Superior temporal gyrus (tissue), 1 donor: Measurements from ENCODE around the gene BMF.
"Not testable (repeated sequence)": the region's sequence is repeated elsewhere in the genome, so short reads cannot be mapped to it uniquely, and the experiment has no call there.

ENCODE experiments used
- DNase-seq: peaks from one replicate; pipeline ENCODE4 v3.0.0-alpha.2; 2016; ENCODE audit errors: extremely low spot score

The BMF gene

GRCh38 chr15:40128766-40129660 lies 20.3 kb upstream of the BMF start:
- DNase-seq = no peak

DNA sequence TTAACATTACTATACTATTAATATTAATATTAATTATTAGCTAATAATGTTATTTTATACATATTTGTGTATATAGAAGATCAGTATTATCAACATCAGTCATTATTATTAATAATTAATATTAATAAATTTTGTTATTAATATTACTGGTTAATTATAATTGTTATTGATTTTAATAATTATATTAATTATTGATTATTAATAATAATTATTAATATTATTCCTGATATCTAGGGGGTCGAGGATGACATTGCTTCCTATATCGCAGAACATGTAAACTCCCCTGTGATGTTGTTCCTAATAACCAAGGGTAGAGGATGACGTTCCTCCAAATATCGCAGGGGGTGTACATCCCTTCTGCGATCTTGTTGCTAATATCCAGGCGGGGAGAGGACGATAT lies 17.3 kb upstream of the BMF start:
- DNase-seq = no peak

DNA sequence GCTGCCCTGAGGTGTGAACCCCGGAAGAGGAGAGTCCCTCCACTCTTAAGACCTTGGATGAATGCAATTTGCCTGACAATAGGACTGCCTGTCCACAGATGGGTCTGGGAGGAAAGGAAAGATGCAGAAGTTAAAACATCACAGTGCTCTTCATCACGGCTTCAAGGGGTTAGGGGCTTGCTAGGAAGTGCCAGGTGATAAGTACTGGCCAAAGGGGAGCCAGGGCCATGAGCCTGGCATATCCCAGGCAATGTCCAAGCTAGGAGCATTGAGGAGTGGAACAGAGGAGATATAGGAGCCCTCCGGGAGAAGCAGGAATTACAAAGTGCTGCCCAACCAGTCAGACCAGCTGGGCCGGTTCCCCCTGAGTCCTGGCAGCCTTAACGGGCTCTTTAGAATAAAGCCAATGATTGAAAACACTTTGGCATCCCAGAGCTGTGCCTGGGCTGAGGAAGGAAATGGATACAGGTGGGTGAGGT lies 16.2 kb upstream of the BMF start:
- DNase-seq = not testable (repeated sequence)

DNA sequence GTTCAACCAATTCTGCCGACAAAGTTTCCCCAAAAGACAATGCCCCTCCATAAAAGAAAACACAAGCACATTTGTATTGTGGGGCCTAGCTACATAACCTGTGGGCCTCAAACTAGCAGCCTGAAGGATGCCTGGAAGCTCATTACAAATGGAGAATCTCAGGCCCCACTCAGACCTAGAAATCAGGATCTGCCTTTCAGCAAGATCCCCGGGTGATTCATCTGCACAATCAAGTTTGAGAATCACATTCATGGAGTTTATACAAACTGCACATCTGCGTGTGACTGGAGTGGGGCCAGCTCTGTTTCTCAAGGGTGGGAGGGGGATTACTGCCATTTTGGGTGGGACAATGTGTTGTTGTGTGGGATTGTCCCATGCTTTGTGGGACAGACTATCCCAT lies 15.7 kb upstream of the BMF start:
- not testable (repeated sequence) for DNase-seq

DNA sequence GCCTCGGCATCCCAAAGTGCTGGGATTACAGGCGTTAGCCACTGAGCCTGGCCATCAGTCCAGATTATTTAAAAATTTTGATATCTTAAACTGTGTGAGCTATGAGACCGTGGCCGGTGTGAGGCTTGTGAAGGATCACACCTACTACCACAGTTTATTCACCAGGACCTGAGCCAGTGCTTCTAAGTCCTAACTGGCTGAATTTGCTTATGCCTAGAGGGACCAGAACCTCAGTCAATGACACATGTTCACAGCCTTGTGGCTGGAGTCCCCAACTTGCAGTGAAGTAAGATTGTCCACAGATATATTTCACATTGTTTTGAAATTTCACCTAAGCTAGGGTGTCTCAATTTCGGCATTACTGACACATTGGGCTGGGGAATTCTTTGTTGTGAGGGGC lies 15.2 kb upstream of the BMF start:
- DNase-seq = not testable (repeated sequence)

- DNase-seq = not testable (repeated sequence)
These were observed 14.3 kb upstream of the BMF start for GRCh38 chr15:40122989-40123388.

DNA sequence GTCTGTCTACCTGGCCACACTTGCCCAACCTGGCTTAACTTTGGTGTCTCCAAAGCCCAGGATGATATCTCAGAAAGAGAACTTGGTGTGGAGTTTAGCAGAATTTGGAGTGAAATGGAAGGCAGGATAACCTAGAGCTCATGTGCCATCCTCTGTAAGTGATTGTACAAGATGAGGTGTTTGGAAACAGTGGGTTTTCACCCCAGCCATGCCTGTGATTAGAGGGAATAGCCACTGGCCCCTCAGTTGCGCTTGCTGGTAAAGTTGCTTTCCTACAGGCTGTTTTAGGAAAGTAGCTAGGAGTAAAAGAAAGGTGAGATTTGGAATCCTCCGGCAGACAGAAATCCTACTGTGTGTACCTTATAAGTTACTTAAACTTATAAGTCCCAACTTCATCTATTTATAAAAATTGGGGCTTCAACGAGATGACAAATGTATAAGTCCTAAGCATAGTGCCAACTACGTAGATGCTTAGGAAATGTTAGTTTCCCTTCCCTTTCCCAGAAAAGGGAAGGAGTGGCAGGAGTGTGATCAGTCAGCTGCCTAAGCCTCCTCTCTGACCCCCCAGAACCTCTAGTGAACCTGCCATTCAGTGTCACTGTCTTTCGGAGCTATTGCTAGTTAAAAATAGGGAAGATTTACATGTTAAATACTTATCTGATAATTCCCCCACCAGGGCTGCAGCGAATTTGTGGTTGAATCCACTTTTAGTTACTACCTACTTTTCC lies 13.4 kb upstream of the BMF start:
- DNase-seq = no peak

GRCh38 chr15:40118473-40118872 lies 9.8 kb upstream of the BMF start:
- no peak for DNase-seq

- no peak for DNase-seq
These were observed 7.0 kb upstream of the BMF start for GRCh38 chr15:40115670-40116093.

- not testable (repeated sequence) for DNase-seq
These were observed 6.4 kb upstream of the BMF start for GRCh38 chr15:40115106-40115505.

DNA sequence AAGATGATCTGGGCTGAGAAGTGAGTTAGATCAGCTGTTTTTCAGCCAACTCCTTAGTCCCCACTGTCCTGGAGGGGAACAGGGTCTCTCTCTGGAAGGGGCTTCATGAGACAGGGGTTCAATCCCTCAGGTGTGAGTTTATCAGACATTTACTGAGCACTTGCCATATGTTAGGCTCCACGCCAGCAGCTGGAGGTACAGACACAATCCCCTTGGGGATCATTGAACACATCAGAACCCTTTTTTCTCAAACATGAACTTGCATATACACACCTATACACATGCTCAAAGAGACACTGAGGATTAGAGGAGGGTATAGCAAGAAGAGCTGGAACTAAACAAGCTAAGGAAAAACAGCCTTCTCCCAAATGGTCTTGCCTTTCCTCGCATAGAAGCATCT lies 5.5 kb upstream of the BMF start:
- DNase-seq = no peak

GRCh38 chr15:40112789-40113188 lies 4.1 kb upstream of the BMF start:
- DNase-seq = no peak

DNA sequence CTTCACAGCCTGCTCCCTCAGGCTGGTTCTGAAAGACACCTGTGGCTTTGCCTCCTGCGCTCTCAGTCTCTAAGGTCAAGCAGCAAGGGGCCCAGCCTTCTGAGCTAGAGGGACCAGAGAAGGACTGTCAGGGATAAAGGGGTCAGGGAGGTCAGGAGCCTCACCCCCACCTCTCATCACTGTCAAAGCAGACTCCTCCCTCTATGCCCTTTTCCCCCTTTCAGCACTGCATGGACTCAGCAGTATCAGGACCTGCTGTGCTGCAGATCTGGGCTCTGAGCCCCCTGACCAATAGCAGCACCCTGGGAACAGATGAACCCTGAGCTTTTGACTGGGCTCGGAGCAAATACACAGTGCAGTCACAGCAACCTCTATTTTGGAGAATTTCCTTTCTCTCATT lies 3.2 kb upstream of the BMF start:
- no peak for DNase-seq

DNA sequence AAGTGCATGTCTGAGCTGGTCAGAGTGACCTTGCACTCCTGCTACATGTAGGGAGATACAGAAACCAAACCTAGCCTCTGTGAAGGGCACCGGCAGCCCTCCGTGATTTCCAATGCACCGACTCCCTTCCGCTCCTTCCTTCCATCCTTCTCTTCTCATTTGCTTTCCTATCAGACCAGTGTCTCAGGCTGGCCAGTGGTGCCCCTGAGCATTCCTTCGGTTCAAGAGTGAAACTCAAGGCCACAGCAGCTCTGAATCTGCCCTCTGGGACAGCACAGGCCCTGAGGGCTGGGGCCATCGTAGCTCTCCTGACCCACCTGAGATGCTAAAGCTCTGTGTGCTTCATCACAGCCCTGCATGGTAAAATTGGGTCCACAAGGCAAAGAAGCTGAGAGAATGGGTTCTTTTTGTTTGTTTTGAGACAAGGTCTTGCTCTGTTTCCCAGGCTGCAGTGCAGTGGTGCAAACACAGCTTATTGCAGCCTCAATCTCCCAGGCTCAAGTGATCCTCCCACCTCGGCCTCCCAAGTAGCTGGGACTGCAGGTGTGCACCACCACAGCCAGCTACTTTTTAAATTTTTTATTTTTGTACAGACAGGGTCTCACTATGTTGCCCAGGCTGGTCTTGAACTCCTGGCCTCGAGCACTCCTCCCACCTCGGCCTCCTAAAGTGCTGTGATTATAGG lies 2.3 kb upstream of the BMF start:
- no peak for DNase-seq

DNA sequence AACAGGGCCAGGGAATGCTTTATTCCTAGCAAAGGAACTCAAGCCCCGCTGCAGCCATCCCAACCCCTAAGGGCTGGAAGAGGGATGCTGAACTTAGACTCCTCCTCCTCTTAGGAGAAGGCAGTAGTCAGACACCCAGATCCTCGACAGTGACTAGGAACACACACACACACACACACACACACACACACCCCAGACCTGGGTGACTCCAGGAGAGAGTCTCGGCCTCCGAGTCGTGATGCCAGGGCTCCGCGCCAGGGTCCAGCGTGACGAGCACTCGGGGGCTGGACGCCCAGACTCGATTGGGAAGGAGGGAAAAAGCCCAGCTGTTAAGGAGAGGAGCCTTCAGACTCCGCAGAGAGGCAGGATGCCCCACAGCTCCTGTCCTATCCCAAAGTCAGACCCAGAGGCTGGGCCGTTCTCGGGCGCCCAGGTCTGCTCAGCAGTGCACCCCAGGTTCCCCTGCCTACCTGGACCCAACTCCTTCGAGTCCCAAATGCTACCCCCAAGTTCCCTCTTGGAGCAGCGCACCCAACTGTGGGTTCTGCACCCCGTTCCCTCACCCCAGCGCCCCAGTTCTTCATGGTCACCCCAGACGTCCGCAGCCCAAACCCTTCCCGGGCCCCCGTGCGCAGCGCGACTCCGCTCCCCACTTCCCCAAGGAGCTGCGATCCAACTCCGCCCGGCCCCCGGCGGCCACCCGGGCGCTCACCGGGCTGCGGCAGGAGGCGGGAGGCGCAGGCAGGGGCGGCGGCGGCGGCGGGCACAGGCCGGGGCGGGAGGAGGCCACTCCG lies 421 bp downstream of the BMF start:
- no peak for DNase-seq

DNA sequence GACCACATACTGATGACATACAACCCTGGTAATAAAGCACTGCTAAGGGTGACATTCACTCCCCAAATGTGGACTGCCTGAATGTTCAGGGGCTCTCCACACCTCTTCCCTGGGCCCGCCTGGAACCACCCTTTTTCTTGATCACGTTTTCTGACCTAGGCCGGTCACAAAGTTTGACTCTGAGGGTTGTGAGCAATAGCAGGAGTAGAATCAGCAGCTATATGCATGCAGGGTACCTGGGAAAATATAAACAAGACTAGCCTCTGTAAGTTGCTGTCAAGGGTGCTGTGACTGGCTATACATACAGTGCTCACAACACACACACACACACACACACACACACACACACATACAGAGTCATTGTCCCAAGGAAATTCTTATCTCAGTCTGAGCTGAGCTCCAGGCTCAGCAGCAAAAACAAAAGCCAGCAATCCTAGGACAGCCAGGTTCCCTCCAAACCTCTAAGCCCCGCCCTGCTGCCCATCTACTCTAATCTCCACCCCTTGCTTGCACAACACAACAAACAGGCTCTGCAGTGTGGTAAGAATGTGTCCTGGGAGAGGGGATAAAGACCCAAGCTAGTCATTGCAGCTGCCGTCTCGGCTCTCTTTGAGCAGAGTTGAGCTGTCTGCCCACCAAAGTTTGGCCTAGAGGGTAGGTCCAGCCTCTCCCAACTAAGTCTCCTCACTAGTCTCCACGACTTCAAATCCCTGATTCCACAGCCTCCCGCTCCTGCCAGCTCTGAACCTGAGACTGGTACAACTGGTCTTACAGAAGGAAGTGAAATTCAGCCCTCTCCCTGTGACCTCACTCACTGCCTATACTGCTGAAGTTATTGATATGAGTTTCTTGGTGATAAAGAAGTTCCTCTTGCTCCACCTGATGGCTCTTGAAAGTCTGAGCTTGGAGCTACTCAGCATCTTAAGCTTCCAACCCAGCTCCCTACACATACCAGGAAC lies 2.2 kb downstream of the BMF start:
- no peak for DNase-seq

DNA sequence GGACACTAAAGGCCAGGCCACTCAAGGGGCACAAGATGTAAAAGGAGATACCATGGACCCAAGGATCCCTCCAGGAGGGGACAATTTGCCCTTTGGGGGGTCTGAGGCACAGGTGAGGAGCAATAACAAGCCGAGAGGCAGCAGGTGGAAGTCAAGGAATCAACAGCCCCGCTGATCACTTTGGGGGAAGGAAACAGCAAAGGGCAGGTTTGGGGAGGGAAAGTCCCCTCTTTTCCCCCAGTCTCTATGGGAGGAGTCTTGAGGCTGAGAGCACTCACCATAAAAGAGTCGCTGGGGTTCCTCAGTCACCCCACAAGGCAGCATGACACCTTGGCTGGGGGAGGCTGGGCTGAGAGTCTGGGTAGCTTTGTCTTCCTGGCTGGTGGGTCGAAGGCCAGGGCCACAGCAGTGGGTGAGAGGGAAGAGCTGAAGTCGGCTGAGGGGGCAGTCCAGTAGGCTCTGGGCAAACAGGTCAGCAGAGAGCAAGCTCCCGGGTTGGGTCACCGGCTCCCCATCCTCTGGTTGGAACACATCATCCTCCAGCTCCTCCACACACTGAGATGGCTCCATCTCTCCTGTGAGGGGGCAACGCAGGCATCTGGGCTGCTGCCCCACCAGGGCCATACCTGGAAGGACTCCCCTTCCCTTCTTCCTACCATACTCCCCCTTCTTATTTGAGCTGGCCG lies 3.0 kb downstream of the BMF start:
- no peak for DNase-seq

DNA sequence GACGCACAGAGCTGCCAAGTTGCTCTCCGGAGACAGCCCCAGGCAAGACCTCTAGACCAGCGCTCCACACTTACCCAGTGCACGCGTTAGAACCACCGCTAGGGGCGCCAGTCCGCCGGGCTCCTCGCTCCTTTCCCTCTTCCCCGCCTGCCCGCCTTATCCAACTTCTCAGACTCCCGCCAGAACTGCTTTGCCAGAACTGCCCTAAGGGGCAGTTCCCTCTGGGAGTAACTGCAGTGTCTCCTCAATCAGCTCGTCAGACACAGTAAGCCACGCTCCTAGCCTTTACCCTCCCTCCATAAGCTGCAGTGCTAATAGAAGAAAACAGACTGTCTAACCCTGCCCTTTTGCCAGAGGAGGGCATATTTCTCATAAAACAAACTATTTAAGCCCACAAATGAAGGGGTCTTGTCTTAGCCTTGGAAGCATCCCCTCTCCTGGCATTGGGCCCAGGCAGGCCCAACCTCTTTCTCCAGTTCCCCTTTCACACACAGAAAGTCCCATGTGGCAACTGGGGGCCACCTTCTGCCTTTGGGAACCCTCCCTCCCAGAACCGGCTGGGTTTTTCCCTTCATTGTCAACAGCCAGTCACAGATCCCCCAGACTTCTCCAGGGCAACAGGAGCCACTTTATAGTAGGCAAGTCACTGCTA lies 3.7 kb downstream of the BMF start:
- DNase-seq = peak; percentile 92

- DNase-seq = no peak
These were observed 4.3 kb downstream of the BMF start for GRCh38 chr15:40104296-40104864.
